ENCODE results near the gene GTPBP1. TPM values are rescaled to one million over a fixed set of nuclear protein-coding genes. Genes with fewer than 3 reads are reported as not detected.

GTPBP1 gene
- total and polyA plus RNA-seq, 2 donors (not counting 1 experiment from before 2014, with no cell fraction given) = 77.8 to 174 TPM

- H3K4me1 ChIP-seq (ENCODE audit: control insufficient read depth in 2 of 2, insufficient read depth in 2 of 2, low read length in 2 of 2) = peaks cover 51 to 54% of the 10 kb centered on the region in 2 donors
- TF ChIP-seq EZH2 (IDR thresholded peaks at IDR 0.05; ENCODE audit: borderline replicate concordance, insufficient read depth, low read depth, low read length, poor library complexity, severe bottlenecking) = no peak
- no peak for TF ChIP-seq CTCF (IDR thresholded peaks at IDR 0.05)
- POLR2A ChIA-PET = interaction anchor here (0.9 to 1.5 kb wide), 4 partner anchors 26 to 525 kb away, joined by 3 to 5 read pairs (median 4); partner anchors contain the start of genes CBX6 and PLA2G6
These were observed 557 bp downstream of the GTPBP1 start for GRCh38 chr22:38706101-38706900.

More at GRCh38 chr22:38706101-38706900, 557 bp downstream of the GTPBP1 start:
- DNase-seq (peak; percentile 59), ATAC-seq (ENCODE audit: low read depth) (no peak)
- Histone ChIP-seq H4K20me1 (ENCODE audit: control insufficient read depth, insufficient read depth, low read length, poor library complexity, severe bottlenecking) (peaks cover 53% of the 10 kb centered on the region), H3K9me3 (ENCODE audit: control extremely low read depth in 1 of 3, control insufficient read depth in 2 of 3, insufficient read depth in 1 of 3, low read length in 2 of 3) (no peaks in the 10 kb centered on the region), H3K4me2 (replicated peaks; ENCODE audit: low read depth, low read length, poor library complexity, severe bottlenecking) (peak overlapping the region; percentile 87), H2AFZ (ENCODE audit: insufficient read depth, low read depth, low read length, poor library complexity, severe bottlenecking) (peak overlapping the region; percentile 53), H3K27ac (ENCODE audit: low read length in 2 of 2) (peak overlapping the region; percentile 59 to 91), H3K9ac (ENCODE audit: low read length) (peak overlapping the region; percentile 90), H3K27me3 (replicated peaks in 1 of 4; ENCODE audit: control extremely low read depth in 1 of 4, control insufficient read depth in 3 of 4, insufficient read depth in 4 of 4, low read length in 3 of 4) (no peaks in the 10 kb centered on the region), H3K4me3 (ENCODE audit: control extremely low read depth in 1 of 5, extremely low read depth in 1 of 5, insufficient read depth in 1 of 5, low read depth in 2 of 5, low read length in 4 of 5) (peak overlapping the region; percentile 64 to 93 (median 88)), H3K36me3 (replicated peaks in 1 of 2; ENCODE audit: control extremely low read depth in 1 of 2, control insufficient read depth in 1 of 2, extremely low read depth in 1 of 2, insufficient read depth in 2 of 2, low read length in 1 of 2) (peaks cover 0 to 17% of the 10 kb centered on the region in 2 experiments), H3K79me2 (ENCODE audit: control insufficient read depth, insufficient read depth, low read length) (peaks cover 64% of the 10 kb centered on the region)
- H3K4me3 Mint-ChIP-seq = peak overlapping the region; percentile 94
- intact Hi-C loops (cut with micrococcal nuclease) = loop anchor here (5.0 to 10.0 kb wide), 2 partner anchors 522 to 611 kb away; partner anchors contain the start of genes PLA2G6 and RPL3
- H3K27me3 Mint-ChIP-seq = no peaks in the 10 kb centered on the region
- peaks cover 71% of the 10 kb centered on the region for H3K4me1 Mint-ChIP-seq
- CTCF ChIA-PET = interaction anchor here (0.6 to 6.6 kb wide), 6 partner anchors 18 to 133 kb away, joined by 3 to 35 read pairs (median 4); partner anchors contain the start of gene TOMM22
- H3K27ac Mint-ChIP-seq = peak overlapping the region; percentile 98
- no peaks in the 10 kb centered on the region for H3K9me3 Mint-ChIP-seq (ENCODE audit: insufficient read depth)
- WGBS (ENCODE audit: insufficient coverage) = under 1% methylated on average over 80 of the region's 80 CpGs
